Heart left ventricle (tissue), 16 donors: ENCODE measurements around the gene BCAR3. TPM values are rescaled to one million over a fixed set of nuclear protein-coding genes. Genes with fewer than 3 reads are reported as not detected.

Source experiments
- ATAC-seq, 4 donors: fragments of 200-7000 bp; cut with Tn5 transposase; one replicate each; pipeline ENCODE4 v1.9.1; 2020 to 2022; ENCODE audit warnings: moderate library complexity in 4 of 4, mild to moderate bottlenecking in 3 of 4, moderate number of reproducible peaks in 1 of 4
- DNase-seq, 5 donors: peaks; one replicate each; pipeline ENCODE4 v3.0.0-alpha.2; 2020
- H3K27ac ChIP-seq, 12 donors: fragments of 200-600 bp; sonication (generic) in 4 of 12; one replicate each; pipeline versions ENCODE4 v1.5.0 to v1.8.0; 2016 to 2022; ENCODE audit warnings: mild to moderate bottlenecking in 2 of 12
- H3K27me3 ChIP-seq, 9 donors: fragments of 200-600 bp; sonication (generic) in 2 of 9; one replicate each; pipeline versions ENCODE4 v1.5.1 to v1.8.0; 2016 to 2022; ENCODE audit warnings: mild to moderate bottlenecking in 3 of 9
- H3K36me3 ChIP-seq, 9 donors: fragments of 200-600 bp; sonication (generic) in 2 of 9; one replicate each; pipeline versions ENCODE4 v1.5.0 to v1.8.0; 2018 to 2022; ENCODE audit warnings: mild to moderate bottlenecking in 2 of 9
- H3K4me1 ChIP-seq, 12 donors: fragments of 200-600 bp; sonication (generic) in 4 of 12; one replicate each; pipeline versions ENCODE4 v1.5.0 to v1.8.0; 2016 to 2022; ENCODE audit warnings: mild to moderate bottlenecking in 3 of 12
- H3K4me3 ChIP-seq, 12 donors: fragments of 200-600 bp; sonication (generic) in 4 of 12; one replicate each; pipeline versions ENCODE4 v1.5.0 to v1.8.0; 2017 to 2022; ENCODE audit warnings: mild to moderate bottlenecking in 9 of 12, moderate library complexity in 4 of 12
- H3K9me3 ChIP-seq, 12 donors: fragments of 200-600 bp; sonication (generic) in 4 of 12; one replicate each; pipeline versions ENCODE4 v1.5.0 to v1.8.0; 2016 to 2022; ENCODE audit warnings: mild to moderate bottlenecking in 1 of 12
- POLR2A ChIP-seq, 2 donors: fragments of 450-650 bp; IDR thresholded peaks; one replicate each; pipeline ENCODE4 v1.6.1; 2017; ENCODE audit warnings: antibody characterized with exemption in 2 of 2, mild to moderate bottlenecking in 2 of 2, moderate library complexity in 2 of 2
- WGBS, 4 donors: extraction: QIAGEN DNeasy Blood & Tissue Kit in 2 of 4; methylation state at CpG; one replicate each; pipeline versions ENCODE4 v1.1.5 to v1.1.7; 2013 to 2018; 5-methylcytosine and 5-hydroxymethylcytosine counted together
- intact Hi-C, 10 donors: fragments of 100-400 bp; cut with DNase I; formaldehyde crosslinking; loops; one replicate each; pipeline versions ENCODE4 v1.11.1 to v1.14.2; 2022
- polyA plus RNA-seq, 2 donors: library from polyadenylated mRNA; stranded (reverse); fragments of 200-250 nt; gene quantifications; one replicate each; pipeline ENCODE4 v1.2.3, GENCODE V29; 2013
- total RNA-seq, 9 donors: library from RNA; depleted of rRNA in 2 of 9; stranded (reverse); fragments of >200 nt in 2 of 9; fragmentation: NEBNext Ultra II Directional in 3 of 9; extraction: Animal tissue kit (Norgen Biotek cat#: 25700) in 3 of 9; gene quantifications; one replicate each; pipeline versions ENCODE4 v1.1.0 to v1.2.4, GENCODE V29; 2016 to 2023
- TF ChIP-seq, protein P1 (sequence below), 12 donors: fragments of 200-600 bp; sonication (generic) in 4 of 12; IDR thresholded peaks; one replicate each; pipeline versions ENCODE4 v1.5.0 to v1.8.0; 2018 to 2022; ENCODE audit warnings: antibody characterized with exemption in 12 of 12, mild to moderate bottlenecking in 5 of 12
- donor health status: ischemic (EF 13 %, LVEDD 7.1; RV severe dilation, severe dysfunction).
- donor health status: healthy with polysubstance abuse.
- donor health status: DM: no; HTN: yes; CAD: no.
- donor health status: DM: no; HTN: no; CAD: no.
- donor health status: ischemic (EF 25% LVEDD 6.9; RV normal size, moderate dysfunction).
- donor health status: ischemic (EF 25% LVEDD 5.7; RV mildly dilated, moderate dysfunction).
- donor health status: healthy.
- donor health status: DM: yes; HTN: yes; CAD: no.
- donor health status: ischemic (EF 35%, LVEDD 5.7; RV mildly dilated, moderate dysfunction).
- donor health status: nonischemic (EF 11% LVEDD 7.7; RV severe dilation, severe dysfunction).
- donor health status: DM: yes; HTN: yes; CAD: no.
- donor health status: PGD.
- donor health status: ischemic (EF 29% LVEDD 5.4; RV normal size, mild dysfunction).
- donor health status: nonischemic (EF 23%, LVEDD 6.1; RV moderate dilation, normal function).

The BCAR3 gene
- total and polyA plus RNA-seq, 11 donors, result 6.4 to 25.0 (median 12.9) TPM

DNA sequence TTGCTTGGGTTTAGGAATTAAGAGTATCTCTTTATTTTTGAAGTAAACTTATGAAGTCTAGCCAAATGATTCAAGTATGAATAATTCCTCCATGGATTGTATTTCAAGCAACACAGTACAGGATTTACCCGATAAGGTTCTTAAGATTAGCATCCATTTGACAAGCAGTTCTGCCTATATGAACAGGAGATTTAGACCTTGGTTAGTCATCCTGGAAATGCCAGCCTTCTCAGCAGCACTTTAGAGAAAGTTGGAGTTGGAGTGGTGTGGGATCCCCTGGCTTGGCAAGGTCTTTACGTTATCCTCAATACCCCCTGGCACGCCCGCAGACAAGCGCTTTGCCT, 1.6 kb downstream of the BCAR3 start:
- intact Hi-C loops, result loop anchor here (1.0 to 5.0 kb wide), 8 partner anchors 42 to 135 kb away; no protein-coding TSS in a partner anchor
- Histone ChIP-seq H3K27me3 (no peaks in the 10 kb centered on the region), H3K9me3 (no peaks in the 10 kb centered on the region), H3K36me3 (peaks cover 0 to 3% (median 0%) of the 10 kb centered on the region in 9 donors), H3K4me3 (peak overlapping the region in 11 of 12 donors; percentile 74 to 94 (median 89)), H3K4me1 (peaks cover 0 to 62% (median 41%) of the 10 kb centered on the region in 12 donors), H3K27ac (peak overlapping the region; percentile 84 to 94 (median 92))
- WGBS, 4 donors, result 67 to 80% (median 74%) methylated on average over 5 of the region's 5 CpGs
- ATAC-seq (no peak), DNase-seq (no peak)
- TF ChIP-seq, protein P1, sequence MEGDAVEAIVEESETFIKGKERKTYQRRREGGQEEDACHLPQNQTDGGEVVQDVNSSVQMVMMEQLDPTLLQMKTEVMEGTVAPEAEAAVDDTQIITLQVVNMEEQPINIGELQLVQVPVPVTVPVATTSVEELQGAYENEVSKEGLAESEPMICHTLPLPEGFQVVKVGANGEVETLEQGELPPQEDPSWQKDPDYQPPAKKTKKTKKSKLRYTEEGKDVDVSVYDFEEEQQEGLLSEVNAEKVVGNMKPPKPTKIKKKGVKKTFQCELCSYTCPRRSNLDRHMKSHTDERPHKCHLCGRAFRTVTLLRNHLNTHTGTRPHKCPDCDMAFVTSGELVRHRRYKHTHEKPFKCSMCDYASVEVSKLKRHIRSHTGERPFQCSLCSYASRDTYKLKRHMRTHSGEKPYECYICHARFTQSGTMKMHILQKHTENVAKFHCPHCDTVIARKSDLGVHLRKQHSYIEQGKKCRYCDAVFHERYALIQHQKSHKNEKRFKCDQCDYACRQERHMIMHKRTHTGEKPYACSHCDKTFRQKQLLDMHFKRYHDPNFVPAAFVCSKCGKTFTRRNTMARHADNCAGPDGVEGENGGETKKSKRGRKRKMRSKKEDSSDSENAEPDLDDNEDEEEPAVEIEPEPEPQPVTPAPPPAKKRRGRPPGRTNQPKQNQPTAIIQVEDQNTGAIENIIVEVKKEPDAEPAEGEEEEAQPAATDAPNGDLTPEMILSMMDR (IDR thresholded peaks at IDR 0.05), result no peak
- TF ChIP-seq POLR2A (IDR thresholded peaks at IDR 0.05), result no peak

DNA sequence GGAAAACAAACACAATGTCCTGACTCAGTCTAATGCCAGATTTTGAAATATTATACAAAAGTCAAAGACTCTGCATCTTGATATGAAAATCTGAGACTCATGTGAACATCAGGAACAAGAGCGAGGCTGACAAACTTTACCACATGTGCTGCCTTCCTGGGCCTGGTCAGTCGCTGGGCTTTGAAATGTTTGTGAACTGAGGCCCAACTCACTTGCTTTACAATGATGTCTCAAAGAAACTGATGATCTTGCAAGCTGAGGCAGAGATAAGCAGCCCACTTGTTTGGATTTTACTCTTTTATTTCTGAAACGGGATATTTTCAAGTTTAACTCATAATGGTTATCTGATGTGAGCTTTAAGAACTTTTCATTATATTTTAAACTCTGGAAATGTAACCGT, 2.1 kb downstream of the BCAR3 start:
- no peak for ATAC-seq
- H3K27ac ChIP-seq, result peak overlapping the region in 10 of 12 donors; percentile 28 to 94 (median 92)
- WGBS, 4 donors, result 52 to 70% (median 55%) methylated on average over 4 of the region's 4 CpGs
- peaks cover 0 to 67% (median 46%) of the 10 kb centered on the region in 12 donors for H3K4me1 ChIP-seq
- H3K36me3 ChIP-seq, result peaks cover 0 to 4% (median 0%) of the 10 kb centered on the region in 9 donors
- H3K9me3 ChIP-seq, result no peaks in the 10 kb centered on the region
- no peaks in the 10 kb centered on the region for H3K27me3 ChIP-seq
- H3K4me3 ChIP-seq, result peak overlapping the region in 4 of 12 donors; percentile 2 to 92 (median 78)
- DNase-seq, result no peak
- intact Hi-C loops, result loop anchor here in 4 of 10 donors (5.0 kb wide), 4 partner anchors 42 to 133 kb away; no protein-coding TSS in a partner anchor
- TF ChIP-seq POLR2A (IDR thresholded peaks at IDR 0.05), result no peak
- TF ChIP-seq, protein P1 (IDR thresholded peaks at IDR 0.05), result no peak

DNA sequence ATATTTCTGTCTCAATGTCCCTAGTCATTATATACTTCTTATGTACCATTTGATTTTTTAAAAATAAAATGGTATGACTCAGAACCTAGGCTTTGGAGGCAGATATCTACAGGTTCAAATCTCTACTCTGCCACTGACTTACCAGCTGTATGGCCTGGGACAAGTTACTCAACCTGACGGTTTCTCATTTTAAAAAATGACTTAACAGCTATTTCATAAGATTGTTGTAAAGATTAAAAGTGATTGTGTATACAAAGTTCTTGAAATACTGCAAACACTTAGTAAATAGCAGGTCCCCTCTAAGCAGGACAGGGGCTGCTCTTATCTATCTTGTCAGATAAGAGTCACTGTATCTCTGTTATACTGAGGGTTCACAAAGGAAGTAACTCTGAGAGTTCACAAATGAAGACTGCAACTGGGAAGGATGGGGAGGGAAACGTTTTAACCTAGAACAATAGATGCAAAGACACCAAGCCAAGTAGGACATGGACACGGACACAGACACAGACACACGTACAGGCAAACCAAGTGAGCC, 2.6 kb downstream of the BCAR3 start:
- DNase-seq, result no peak
- TF ChIP-seq, protein P1 (IDR thresholded peaks at IDR 0.05), result no peak
- no peak for TF ChIP-seq POLR2A (IDR thresholded peaks at IDR 0.05)
- ATAC-seq, result no peak
- H3K4me3 ChIP-seq, result no peak overlapping the region
- H3K27ac ChIP-seq, result peak overlapping the region in 8 of 12 donors; percentile 28 to 94 (median 91)
- peaks cover 0 to 72% (median 52%) of the 10 kb centered on the region in 12 donors for H3K4me1 ChIP-seq
- WGBS, 4 donors, result 54 to 64% (median 56%) methylated on average over 4 of the region's 4 CpGs
- intact Hi-C loops, result loop anchor here in 4 of 10 donors (5.0 kb wide), 4 partner anchors 42 to 133 kb away; no protein-coding TSS in a partner anchor
- H3K36me3 ChIP-seq, result peaks cover 0 to 9% (median 0%) of the 10 kb centered on the region in 9 donors
- H3K9me3 ChIP-seq, result no peaks in the 10 kb centered on the region
- no peaks in the 10 kb centered on the region for H3K27me3 ChIP-seq

DNA sequence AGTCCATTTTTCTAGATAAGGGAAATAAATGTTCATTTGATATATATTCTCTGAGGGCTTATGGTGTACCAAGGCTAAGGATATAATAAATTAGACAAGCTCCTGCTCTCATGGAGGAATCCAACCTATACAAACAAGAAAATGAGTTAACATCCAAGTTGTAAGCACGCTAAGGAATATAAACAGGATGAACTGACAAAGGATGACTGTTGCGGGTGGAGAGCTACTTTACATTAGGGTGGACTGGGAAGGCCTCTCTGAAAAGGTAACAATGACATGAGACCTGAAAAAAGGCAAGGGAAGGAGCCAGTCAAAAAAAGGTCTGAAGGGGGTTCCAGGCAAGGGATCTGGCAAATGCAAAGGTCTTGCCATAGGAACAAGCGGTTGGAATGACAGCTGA, 3.1 kb downstream of the BCAR3 start:
- 91 to 94% (median 93%) methylated on average over 3 of the region's 3 CpGs for WGBS, 4 donors

More for the DNA sequence above, 3.1 kb downstream of the BCAR3 start:
- Histone ChIP-seq H3K36me3 (peaks cover 0 to 10% (median 0%) of the 10 kb centered on the region in 9 donors), H3K4me1 (peaks cover 1 to 78% (median 57%) of the 10 kb centered on the region in 12 donors), H3K9me3 (no peaks in the 10 kb centered on the region), H3K27me3 (no peaks in the 10 kb centered on the region), H3K4me3 (no peak overlapping the region), H3K27ac (peak overlapping the region in 3 of 12 donors; percentile 4 to 94 (median 91))
- no peak for TF ChIP-seq POLR2A (IDR thresholded peaks at IDR 0.05)
- TF ChIP-seq, protein P1 (IDR thresholded peaks at IDR 0.05), result no peak
- intact Hi-C loops, result loop anchor here in 4 of 10 donors (5.0 kb wide), 4 partner anchors 41 to 134 kb away; no protein-coding TSS in a partner anchor
- ATAC-seq, result no peak
- no peak for DNase-seq
